T-helper 2 cell treated with Interferon-gamma antibody and Interleukin-4, amounts not matched to agents 100 ng/mL and 5 ng/mL, for 36 hours (primary cell): ENCODE results near the gene SMARCAD1. TPM values are rescaled to one million over a fixed set of nuclear protein-coding genes. Genes with fewer than 3 reads are reported as not detected.

Source experiments
- intact Hi-C: fragments of 100-400 bp; cut with micrococcal nuclease; formaldehyde crosslinking; loops from one replicate; pipeline ENCODE4 v1.15.1; 2023
- total RNA-seq: library from RNA; stranded (reverse); gene quantifications from 2 replicates; pipeline ENCODE4 v1.2.3, GENCODE V29; 2022

SMARCAD1 gene, protein sequence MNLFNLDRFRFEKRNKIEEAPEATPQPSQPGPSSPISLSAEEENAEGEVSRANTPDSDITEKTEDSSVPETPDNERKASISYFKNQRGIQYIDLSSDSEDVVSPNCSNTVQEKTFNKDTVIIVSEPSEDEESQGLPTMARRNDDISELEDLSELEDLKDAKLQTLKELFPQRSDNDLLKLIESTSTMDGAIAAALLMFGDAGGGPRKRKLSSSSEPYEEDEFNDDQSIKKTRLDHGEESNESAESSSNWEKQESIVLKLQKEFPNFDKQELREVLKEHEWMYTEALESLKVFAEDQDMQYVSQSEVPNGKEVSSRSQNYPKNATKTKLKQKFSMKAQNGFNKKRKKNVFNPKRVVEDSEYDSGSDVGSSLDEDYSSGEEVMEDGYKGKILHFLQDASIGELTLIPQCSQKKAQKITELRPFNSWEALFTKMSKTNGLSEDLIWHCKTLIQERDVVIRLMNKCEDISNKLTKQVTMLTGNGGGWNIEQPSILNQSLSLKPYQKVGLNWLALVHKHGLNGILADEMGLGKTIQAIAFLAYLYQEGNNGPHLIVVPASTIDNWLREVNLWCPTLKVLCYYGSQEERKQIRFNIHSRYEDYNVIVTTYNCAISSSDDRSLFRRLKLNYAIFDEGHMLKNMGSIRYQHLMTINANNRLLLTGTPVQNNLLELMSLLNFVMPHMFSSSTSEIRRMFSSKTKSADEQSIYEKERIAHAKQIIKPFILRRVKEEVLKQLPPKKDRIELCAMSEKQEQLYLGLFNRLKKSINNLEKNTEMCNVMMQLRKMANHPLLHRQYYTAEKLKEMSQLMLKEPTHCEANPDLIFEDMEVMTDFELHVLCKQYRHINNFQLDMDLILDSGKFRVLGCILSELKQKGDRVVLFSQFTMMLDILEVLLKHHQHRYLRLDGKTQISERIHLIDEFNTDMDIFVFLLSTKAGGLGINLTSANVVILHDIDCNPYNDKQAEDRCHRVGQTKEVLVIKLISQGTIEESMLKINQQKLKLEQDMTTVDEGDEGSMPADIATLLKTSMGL
- 32.3 and 34.7 TPM in 2 replicates for total RNA-seq

DNA sequence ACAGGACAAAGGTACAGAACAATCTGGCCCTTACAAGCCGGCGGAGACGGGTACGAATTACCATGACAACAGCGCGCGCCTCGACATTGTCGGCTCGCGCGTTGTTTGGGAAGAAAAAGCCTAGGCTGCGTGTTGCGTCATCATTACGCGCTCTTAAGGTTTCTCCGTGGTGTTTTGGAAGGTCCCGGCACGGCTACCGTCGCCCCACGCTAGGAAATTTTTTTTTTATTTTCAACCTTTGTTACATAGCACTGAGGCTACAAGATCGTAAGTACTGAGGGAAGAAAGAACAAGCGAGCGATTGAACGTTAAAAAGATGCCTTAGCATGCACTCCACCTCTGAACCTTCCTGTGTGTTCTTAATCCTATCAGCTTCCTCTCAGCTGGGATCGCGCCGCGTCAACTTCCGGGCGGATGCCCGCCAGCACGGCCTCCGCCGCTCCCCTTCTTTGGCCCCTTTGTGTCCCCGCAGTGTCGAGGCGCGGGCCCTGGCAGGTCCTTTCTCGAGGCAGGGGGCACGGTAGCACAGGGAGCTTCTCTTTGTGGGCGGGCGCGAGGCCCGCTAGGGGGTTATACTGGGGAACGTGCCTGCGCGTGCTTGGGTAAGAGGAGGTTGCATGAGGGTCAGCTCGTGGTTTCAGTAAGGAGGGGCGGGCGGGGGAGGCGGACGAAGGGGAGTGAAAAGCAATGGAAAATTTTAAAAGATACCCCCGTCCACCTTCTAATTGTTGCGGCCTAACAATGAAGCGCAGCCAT is at the start of gene SMARCAD1:
Gene SMARCAD1, plus strand, starts transcription at position 397 of the 756 bp plus-strand sequence. CDS start 530 bp downstream, outside the sequence.
- intact Hi-C loops = loop anchor here (1.0 to 5.0 kb wide), 4 partner anchors 45 to 244 kb away; partner anchors contain the start of gene PDLIM5

DNA sequence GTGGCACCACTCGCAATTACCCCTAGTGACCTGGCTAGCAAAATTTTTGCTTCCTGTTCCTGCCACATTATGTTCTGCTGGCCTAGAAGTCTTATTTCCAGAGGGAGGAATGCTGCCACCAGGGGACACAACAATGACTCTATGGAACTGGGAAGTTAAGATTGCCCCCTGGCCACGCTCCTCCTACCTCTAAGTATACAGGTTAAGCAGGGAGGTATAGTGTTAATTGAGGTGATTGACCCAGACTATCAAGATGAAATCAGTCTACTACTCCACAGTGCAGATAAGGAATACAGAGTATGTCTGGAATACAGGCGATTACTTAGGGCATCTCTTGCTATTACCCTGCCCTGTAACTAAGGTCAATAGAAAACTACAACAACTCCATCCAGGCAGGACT is 48.8 kb upstream of the SMARCAD1 start:
- intact Hi-C loops = no loop called here

DNA sequence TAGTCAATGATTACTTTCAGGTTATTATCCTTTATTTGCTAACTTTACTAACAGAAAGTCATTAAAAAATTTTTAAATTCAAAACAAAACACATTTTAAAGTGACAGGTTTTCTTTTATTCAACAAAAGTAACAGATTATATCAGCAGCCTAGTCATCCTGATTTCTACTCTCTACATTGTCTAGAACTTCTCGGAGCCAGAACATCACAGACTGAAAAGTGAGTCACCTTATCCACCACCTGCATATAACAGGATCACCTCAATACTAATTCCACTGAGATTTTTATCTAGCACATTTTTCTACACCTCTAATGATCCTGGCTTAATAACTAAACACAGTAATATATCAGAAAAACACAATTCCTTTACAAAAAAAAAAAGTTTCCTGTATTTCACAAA is 47.9 kb upstream of the SMARCAD1 start:
- intact Hi-C loops = no loop called here

DNA sequence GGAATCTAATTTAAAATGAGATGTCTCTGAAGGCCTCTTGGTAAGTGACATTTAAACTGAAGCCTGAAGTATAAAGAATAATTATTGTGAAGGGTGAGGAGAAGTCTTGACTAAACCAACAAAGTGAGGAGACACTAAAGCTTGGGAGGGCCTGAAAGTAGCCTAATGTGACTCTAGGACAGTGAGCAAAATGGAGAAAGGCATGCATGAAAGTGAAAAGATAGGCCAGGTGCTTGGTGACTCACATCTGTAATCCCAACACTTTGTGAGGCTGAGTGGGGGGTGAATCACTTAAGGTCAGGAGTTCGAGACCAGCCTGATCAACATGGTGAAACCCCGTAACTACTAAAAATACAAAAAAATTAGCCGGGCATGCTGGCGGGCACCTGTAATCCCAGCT is 46.9 kb upstream of the SMARCAD1 start:
- intact Hi-C loops = no loop called here

DNA sequence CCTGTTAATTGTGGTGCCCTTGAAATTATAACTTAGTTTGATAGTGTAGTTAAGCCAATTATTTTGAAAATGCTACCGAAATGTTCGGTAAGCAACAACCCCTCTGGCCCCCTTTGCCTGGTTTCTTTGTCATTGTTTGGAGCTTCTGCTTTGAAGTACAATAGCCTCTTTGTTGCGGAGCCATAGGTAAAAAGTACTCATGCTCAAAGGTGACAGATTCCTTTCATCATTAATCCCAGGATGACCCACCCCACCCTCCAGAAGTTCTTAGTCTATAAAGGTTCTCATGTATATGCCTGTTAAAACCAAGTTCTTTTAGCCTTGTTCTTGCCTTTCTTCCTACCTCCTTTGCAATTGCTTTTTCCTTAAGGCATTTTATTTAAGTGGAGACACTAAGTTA is 42.4 kb upstream of the SMARCAD1 start:
- intact Hi-C loops = no loop called here

DNA sequence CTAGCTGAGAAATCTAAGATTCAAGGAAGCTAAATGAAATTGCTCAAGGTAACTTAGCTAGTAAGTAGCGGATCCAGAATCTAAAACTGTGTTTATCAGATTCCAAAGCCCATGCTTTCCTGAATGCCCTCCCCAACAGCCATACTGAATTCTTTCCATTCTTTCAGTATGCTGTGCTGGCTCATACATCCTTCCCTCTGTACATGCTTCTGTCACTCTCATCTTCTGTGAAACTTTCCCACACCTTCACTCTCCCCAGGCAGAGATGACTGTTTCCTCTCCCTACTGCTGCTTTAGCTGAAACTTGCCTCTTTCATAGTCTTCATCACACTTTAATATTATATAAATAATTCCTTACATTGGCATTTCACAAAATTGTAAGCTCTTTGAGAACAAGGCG is 39.3 kb upstream of the SMARCAD1 start:
- intact Hi-C loops = no loop called here

DNA sequence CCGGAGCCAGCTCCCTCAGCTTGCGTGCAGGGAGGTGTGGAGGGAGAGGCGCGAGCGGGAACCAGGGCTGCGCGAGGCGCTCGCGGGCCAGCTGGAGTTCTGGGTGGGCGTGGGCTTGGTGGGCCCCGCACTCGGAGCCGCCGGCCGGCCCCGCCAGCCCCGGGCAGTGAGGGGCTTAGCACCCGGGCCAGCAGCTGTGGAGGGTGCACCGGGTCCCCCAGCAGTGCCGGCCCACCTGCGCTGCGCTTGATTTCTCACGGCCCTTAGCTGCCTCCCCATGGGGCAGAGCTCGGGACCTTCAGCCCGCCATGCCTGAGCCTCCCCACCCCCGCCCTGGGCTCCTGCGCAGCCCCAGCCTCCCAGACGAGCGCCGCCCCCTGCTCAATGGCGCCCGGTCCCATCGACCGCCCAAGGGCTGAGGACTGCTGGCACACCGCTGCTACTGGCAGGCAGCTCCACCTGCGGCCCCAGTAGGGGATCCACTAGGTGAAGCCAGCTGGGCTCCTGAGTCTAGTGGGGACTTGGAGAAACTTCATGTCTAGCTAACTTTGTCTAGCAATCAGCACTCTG is 37.8 kb upstream of the SMARCAD1 start:
- intact Hi-C loops = no loop called here

DNA sequence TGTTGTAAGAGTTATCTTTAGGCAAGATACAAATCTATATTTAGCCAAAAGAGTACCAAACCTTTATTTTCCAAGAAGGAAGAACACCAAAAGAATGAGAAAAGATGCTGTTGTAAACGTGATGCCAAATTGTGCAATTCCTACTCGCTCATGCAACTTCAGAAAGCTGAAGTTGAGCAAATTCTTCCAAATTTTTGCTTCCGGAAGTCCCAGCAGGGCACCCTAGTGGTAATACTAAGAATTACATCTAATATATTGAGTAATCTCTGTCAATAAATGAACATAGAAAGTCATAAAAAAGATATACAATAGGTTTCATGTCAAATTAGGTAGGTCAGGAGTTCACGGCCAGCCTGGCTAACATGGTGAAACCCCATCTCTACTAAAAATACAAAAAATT is 36.0 kb upstream of the SMARCAD1 start:
- intact Hi-C loops = no loop called here

DNA sequence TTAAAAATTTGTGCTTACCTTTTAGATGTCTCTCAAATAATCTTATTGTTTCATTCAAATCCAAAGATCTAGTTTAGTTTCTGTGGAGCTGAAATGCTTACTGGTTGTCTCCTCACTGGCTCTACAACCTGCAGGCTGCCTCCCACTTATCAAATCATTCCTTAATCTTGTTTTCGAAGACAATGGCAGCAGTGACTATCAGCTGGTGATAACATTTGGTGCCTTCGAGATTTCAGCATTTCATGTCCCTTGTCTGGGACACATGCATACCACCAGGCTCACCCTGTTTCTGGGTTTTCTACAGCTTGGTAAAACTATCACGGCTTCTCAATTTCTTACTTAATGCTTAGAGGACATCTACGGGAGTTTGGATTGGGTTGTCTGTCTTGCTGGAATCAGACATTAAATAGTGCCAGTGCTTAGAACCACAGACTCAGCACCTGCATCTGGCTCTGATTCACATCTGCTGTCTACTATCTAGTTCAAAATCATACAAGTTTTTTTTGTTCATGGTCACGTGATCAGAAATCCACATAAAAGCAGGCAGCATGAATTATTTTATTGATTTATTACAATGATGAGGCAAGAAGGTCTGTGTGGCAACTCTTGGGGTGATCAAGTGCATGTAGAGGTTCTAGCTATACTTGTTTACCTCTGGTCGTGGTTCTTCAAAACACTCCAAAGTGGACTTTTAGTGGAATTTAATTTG is 32.0 kb upstream of the SMARCAD1 start:
- intact Hi-C loops = no loop called here

DNA sequence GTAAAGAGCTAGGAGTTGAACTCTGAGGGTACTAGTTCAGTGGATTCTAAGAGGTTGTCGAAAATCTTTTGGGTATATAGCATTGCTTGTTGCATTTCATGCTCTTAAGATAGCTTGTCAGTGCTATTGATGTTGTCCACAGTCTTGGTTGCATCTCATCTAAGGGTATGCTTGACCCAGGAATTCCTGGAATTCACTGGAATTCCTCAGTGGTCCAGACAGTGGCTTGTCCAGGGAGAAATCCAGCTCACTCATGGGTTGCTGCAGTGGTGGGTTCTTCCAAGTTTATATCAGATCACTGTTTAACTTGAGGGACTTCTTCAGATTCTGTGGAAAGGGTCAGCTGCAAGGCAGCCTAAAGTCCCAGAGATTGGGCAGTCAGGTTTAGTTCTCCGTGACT is 29.8 kb upstream of the SMARCAD1 start:
- intact Hi-C loops = no loop called here

DNA sequence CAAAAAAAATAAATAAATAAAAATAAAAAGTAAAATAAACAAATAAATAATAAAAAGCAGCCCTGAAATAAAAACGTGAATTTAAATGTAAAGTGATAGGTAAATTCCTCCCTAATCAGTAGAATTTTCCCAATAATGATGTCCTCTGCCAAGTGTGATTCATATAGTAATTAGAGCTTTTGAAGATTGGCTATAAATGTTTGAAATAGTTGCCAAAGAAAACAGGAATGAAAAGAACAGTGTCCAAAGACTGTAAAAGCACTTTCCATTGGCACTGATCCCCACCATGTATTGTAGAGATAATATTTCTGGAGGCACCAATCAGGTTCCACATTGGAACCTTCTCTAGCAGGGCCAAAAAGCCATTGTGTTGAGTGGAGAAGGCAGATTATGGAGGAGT is 25.9 kb upstream of the SMARCAD1 start:
- intact Hi-C loops = no loop called here

DNA sequence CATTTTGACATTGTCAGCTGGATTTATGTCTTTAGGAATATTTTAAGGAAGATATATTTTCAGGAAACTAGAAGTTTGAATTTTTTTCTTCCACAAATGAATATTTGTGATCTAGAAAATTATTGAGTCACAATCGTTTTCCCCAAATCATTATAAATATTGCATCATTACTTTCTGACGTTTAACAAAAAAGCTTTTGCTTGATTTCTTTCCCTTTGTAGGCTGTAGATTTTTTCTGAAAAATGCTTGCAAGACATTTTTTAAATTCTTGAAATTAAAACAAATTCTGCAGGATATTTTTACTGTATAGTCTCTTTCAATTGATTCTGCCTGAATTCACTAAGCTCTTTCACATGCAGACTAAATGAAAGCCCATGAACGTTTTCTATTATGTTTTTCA is 4.9 kb upstream of the SMARCAD1 start:
- intact Hi-C loops = no loop called here

DNA sequence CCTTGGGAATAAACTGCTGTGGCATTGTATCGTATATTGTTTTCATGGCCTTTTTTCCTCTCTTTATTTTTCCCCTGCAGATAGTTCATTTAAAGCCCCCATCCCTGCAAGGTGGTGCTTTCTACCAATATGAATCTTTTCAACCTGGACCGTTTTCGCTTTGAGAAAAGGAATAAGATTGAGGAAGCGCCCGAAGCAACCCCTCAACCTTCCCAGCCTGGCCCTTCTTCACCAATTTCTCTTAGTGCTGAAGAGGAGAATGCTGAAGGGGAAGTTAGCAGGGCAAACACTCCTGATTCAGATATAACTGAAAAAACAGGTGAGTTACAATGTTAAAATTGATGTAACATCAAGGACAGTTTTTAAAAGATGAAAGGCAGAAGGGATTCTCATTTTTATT is 601 bp downstream of the SMARCAD1 start:
- intact Hi-C loops = loop anchor here (1.0 to 5.0 kb wide), 3 partner anchors 44 to 243 kb away; partner anchors contain the start of gene PDLIM5

DNA sequence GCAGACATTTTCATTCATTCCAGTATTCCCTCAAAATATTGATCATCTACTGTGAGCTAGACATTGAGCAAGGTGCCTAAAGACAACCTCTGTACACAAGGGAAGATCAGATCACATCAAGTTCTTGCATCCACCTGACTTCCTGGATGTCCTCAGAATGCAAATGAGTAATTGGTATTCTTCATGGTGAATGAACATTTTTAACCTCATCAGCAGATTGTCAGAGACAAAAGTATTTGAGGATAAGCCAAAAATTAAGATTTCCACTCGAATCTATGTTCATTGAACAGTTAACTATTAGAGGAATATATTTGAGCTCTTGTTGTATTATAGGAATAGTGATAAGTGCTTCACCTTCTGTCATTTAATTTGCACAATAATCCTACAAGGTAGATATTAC is 1.3 kb downstream of the SMARCAD1 start:
- intact Hi-C loops = loop anchor here (1.0 to 5.0 kb wide), 3 partner anchors 43 to 242 kb away; partner anchors contain the start of gene PDLIM5

DNA sequence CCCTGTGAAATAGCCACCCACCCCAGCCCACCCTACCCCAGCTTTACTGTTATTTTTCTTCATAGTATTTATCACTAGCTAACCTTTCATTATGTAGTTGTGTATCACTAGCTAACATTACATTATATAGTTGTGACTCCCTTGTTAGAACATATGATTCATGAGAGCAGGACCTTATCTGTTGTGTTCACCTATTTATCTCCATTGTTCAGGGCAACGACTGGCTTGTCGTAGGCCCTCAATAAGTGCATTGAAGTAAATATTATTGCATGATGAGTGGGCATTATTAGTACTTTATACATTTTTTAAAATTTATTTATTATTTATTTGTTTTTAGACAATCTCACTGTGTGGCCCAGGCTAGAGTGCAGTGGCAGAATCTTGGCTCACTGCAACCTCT is 4.2 kb downstream of the SMARCAD1 start:
- intact Hi-C loops = no loop called here

DNA sequence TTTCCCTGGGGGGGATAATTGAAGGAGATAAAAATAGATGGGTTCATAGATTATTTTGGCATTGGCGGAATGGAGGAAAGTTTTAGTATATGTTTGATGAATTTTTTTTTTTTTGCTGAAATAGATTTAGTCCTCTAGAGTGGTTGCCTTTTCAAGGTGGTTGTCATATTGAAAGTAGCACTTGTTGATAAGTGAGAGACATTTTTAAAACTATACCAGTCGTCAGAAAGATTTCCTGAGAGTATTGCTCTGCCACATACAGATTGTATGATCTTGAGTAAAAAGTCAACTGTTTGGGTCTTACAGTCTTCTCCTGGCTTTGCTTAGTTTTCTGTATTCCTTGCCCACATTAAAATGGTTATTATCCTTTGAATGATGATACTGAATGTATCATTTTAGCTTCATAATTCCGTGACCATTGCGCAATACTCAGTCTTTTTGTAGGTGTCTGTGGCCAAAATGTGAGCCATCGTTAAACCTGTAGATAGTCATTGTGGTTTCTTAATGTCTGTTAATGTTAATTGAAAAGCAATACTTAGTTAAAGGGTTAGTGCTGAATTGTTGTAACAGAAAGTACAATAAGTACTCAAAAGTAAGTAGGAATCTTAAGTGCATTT is 7.1 kb downstream of the SMARCAD1 start:
- intact Hi-C loops = no loop called here

DNA sequence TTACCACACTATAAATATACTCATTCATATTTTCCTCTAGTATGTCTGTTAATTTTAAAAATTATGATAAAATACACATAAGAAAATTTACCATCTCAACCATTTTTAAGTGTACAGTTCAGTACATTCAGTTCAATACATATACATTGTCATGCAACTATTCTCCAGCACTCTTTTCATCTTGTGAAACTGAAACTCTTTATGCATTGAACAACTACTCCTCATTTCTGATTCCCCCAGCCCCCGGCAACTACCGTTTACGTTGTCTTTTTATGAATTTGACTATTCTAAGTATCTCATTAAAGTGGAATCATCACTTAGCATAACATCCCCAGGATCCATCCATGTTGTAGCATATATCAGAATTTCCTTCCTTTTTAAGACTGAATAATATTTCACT is 8.7 kb downstream of the SMARCAD1 start:
- intact Hi-C loops = no loop called here

DNA sequence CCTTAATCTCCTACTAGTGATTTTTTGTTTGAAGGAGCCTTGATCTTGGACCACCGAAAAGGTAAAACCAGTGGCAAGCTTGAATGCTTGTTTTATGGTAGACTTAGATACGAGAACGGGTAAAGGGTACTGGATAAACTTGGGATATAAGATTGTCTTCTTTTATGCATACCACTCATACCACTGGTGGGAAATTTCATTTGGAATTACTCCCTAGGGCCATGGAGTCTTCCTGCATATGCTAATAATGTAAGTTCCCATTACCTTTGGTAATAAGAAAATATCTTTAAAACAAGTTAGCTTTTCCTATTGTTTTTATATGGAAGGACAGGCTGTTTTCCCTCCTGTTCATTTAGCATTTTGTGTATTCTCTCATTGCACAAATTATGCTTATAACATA is 11.7 kb downstream of the SMARCAD1 start:
- intact Hi-C loops = no loop called here

DNA sequence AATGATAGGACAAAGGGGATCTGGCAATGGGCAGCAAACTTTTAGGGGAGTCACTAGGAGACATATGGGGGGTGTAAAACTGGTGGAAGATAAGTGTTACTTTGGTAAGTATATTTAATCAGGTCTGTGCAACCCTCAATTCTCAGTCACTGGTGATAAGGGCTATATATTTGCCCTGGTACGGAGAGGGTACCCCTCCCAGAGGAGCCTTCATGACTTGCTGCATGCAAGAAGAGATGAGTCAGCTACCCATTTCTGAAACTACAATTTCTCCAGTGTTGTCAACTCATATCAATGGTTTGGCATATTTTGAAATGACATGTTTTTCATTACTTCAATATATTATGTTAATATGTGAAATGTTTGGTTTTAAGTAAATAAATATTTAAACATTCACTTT is 14.3 kb downstream of the SMARCAD1 start:
- intact Hi-C loops = no loop called here

DNA sequence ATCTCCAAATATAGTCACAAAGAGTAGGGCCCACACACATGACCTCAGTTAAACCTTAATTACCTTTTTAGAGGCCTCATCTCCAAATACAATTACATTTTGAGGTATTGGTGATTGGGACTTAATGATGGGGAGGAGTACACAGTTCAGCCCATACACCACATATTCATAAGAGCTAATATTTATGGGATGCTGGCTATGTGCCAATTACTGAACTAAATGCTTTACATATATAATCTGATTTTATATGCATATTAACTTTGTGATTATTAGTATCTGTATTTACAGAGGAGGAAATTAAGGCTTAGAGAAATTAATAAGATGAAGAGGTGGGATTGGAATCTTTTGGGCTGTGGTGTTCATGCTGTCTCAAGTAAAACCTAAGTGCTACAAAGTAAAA is 17.8 kb downstream of the SMARCAD1 start:
- intact Hi-C loops = no loop called here
